IMR-90 (cell line): ENCODE results near the gene ZRANB3. TPM values are rescaled to one million over a fixed set of nuclear protein-coding genes. Genes with fewer than 3 reads are reported as not detected.

Experiments
- ATAC-seq: fragments of 200-7000 bp; cut with Tn5 transposase; 2 replicates; pipeline ENCODE4 v1.9.1; 2020; ENCODE audit warnings: low read depth, mild to moderate bottlenecking, moderate library complexity
- BruUV-seq: library from RNA; stranded (reverse); fragments of 400-500 nt; replicated peaks from 2 replicates; lab custom pipeline; 2021; lab: Mats Ljungman, UMichigan
- CTCF ChIA-PET: fragments of 300-600 bp; formaldehyde crosslinking; extraction: SDS; loops from one replicate; lab custom pipeline; 2021; ENCODE audit warnings: antibody characterized with exemption; lab: Yijun Ruan, JAX
- POLR2A ChIA-PET: fragments of 300-600 bp; sonication (Branson Sonifier 250); formaldehyde crosslinking; loops from one replicate; lab custom pipeline; 2022; ENCODE audit warnings: antibody characterized with exemption; ENCODE audit not compliant: unreplicated experiment; lab: Charles Lee
- DNase-seq: peaks from one replicate; pipeline ENCODE4 v3.0.0; 2013
- H2AFZ ChIP-seq: replicated peaks from 2 replicates; pipeline ENCODE3; 2013; ENCODE audit warnings: low read length, mild to moderate bottlenecking; ENCODE audit not compliant: poor library complexity
- H2AK5ac ChIP-seq: 2 replicates; pipeline ENCODE4 v1.6.1; 2013; ENCODE audit warnings: low read depth, low read length, inconsistent platforms
- H2AK9ac ChIP-seq: replicated peaks from 2 replicates; pipeline ENCODE3; 2013; ENCODE audit warnings: mild to moderate bottlenecking, low read depth, low read length, moderate library complexity; ENCODE audit not compliant: poor library complexity
- H2BK120ac ChIP-seq: 2 replicates; pipeline ENCODE4 v1.6.1; 2013; ENCODE audit warnings: low read depth, low read length, inconsistent platforms
- H2BK15ac ChIP-seq: 3 replicates; pipeline ENCODE4 v1.6.1; 2013; ENCODE audit warnings: low read depth, low read length, inconsistent platforms
- H2BK20ac ChIP-seq: 2 replicates; pipeline ENCODE4 v1.6.1; 2013; ENCODE audit warnings: low read depth, mild to moderate bottlenecking, inconsistent platforms, low read length, moderate library complexity
- H2BK5ac ChIP-seq: 2 replicates; pipeline ENCODE4 v1.6.1; 2013; ENCODE audit warnings: mild to moderate bottlenecking, low read depth, low read length, inconsistent platforms; ENCODE audit not compliant: poor library complexity, severe bottlenecking
- H3K14ac ChIP-seq: replicated peaks from 2 replicates; pipeline ENCODE4 v1.6.1; 2013; ENCODE audit warnings: low read depth, low read length, inconsistent platforms
- H3K18ac ChIP-seq: 2 replicates; pipeline ENCODE4 v1.6.1; 2013; ENCODE audit warnings: low read depth, low read length, control low read depth
- H3K23ac ChIP-seq: 2 replicates; pipeline ENCODE4 v1.6.1; 2013; ENCODE audit warnings: low read depth, low read length, inconsistent platforms
- H3K27ac ChIP-seq: 2 replicates; pipeline ENCODE4 v1.5.1; 2013; ENCODE audit warnings: mild to moderate bottlenecking, control low read depth, low read length; ENCODE audit not compliant: insufficient read depth
- H3K27me3 ChIP-seq: 2 replicates; pipeline ENCODE4 v1.6.1; 2013; ENCODE audit warnings: low read length; ENCODE audit not compliant: control insufficient read depth, insufficient read depth
- H3K36me3 ChIP-seq: 2 replicates; pipeline ENCODE4 v1.6.1; 2013; ENCODE audit warnings: low read length, mixed read lengths; ENCODE audit not compliant: control insufficient read depth, insufficient read depth
- H3K4ac ChIP-seq: 2 replicates; pipeline ENCODE4 v1.6.1; 2013; ENCODE audit warnings: low read depth, low read length, inconsistent platforms
- H3K4me1 ChIP-seq: 2 replicates; pipeline ENCODE4 v1.6.1; 2013; ENCODE audit warnings: low read length, mixed read lengths; ENCODE audit not compliant: control insufficient read depth, insufficient read depth
- H3K4me2 ChIP-seq: 2 replicates; pipeline ENCODE4 v1.6.1; 2013; ENCODE audit warnings: low read depth, mild to moderate bottlenecking, control low read depth, low read length, moderate library complexity
- H3K4me3 ChIP-seq: 2 replicates; pipeline ENCODE4 v1.5.1; 2013; ENCODE audit warnings: low read depth, mild to moderate bottlenecking, control low read depth, low read length, moderate library complexity; ENCODE audit not compliant: insufficient read depth
- H3K56ac ChIP-seq: 2 replicates; pipeline ENCODE4 v1.6.1; 2013; ENCODE audit warnings: low read length, inconsistent platforms; ENCODE audit not compliant: insufficient read depth; ENCODE audit errors: extremely low read depth
- H3K79me1 ChIP-seq, 2 experiments: 2 replicates each; pipeline ENCODE4 v1.6.1; 2013; ENCODE audit warnings: low read length in 2 of 2, inconsistent platforms in 1 of 2, low read depth in 1 of 2
- H3K9ac ChIP-seq: 2 replicates; pipeline ENCODE4 v1.6.1; 2013; ENCODE audit warnings: low read depth, low read length, control low read depth
- H3K9me1 ChIP-seq: 2 replicates; pipeline ENCODE4 v1.6.1; 2013; ENCODE audit warnings: low read length, inconsistent platforms; ENCODE audit not compliant: insufficient read depth
- H3K9me3 ChIP-seq: 2 replicates; pipeline ENCODE4 v1.6.1; 2013; ENCODE audit warnings: low read length; ENCODE audit not compliant: control insufficient read depth, insufficient read depth
- H4K20me1 ChIP-seq: 2 replicates; pipeline ENCODE4 v1.6.1; 2013; ENCODE audit warnings: low read length, inconsistent platforms; ENCODE audit not compliant: insufficient read depth
- H4K5ac ChIP-seq: 2 replicates; pipeline ENCODE4 v1.6.1; 2013; ENCODE audit warnings: mild to moderate bottlenecking, low read depth, low read length, control low read depth
- H4K8ac ChIP-seq, 2 experiments: 2 replicates each; pipeline ENCODE4 v1.6.1; 2013; ENCODE audit warnings: low read depth in 2 of 2, low read length in 2 of 2, control low read depth in 1 of 2, inconsistent platforms in 1 of 2
- H4K91ac ChIP-seq: 2 replicates; pipeline ENCODE4 v1.6.1; 2013; ENCODE audit warnings: low read depth, low read length, inconsistent platforms; ENCODE audit not compliant: insufficient read depth
- CHD1 ChIP-seq: IDR thresholded peaks from 2 replicates; pipeline ENCODE4 v1.6.1; 2012; ENCODE audit warnings: low read depth, low read length, improper control_type of control experiment
- MAFK ChIP-seq: IDR thresholded peaks from 2 replicates; pipeline ENCODE4 v1.6.1; 2012; ENCODE audit warnings: low read depth, low read length, improper control_type of control experiment
- MXI1 ChIP-seq: IDR thresholded peaks from 2 replicates; pipeline ENCODE4 v1.6.1; 2012; ENCODE audit warnings: low read depth, mild to moderate bottlenecking, low read length, moderate library complexity, borderline replicate concordance
- RCOR1 ChIP-seq: IDR thresholded peaks from 2 replicates; pipeline ENCODE4 v1.6.1; 2012; ENCODE audit warnings: mild to moderate bottlenecking, low read length, improper control_type of control experiment; ENCODE audit not compliant: insufficient replicate concordance
- WGBS, 2 experiments: methylation state at CpG; one replicate each; pipeline versions ENCODE4 v1.1.5 to v1.1.7; 2013; ENCODE audit warnings: missing lambda C conversion rate in 2 of 2; ENCODE audit not compliant: insufficient read length in 1 of 2; ENCODE audit errors: extremely low coverage in 2 of 2; 5-methylcytosine and 5-hydroxymethylcytosine counted together
- dilution Hi-C: fragments of 300-500 bp; cut with HindIII; formaldehyde crosslinking; loops from one replicate; pipeline ENCODE4 v1.14.3; 2018; ENCODE audit warnings: low sequenced_read_pairs; ENCODE audit not compliant: unreplicated experiment
- in situ Hi-C: fragments of 300-500 bp; cut with MboI; formaldehyde crosslinking; loops from 3 replicates; pipeline ENCODE4 v1.14.3; 2019; ENCODE audit warnings: low sequenced_read_pairs, inconsistent platforms, mixed read lengths
- intact Hi-C: fragments of 100-400 bp; cut with micrococcal nuclease; formaldehyde crosslinking; loops from 2 replicates; pipeline ENCODE4 v1.10.0; 2022
- polyA plus RNA-seq, 3 experiments: library from polyadenylated mRNA; depleted of rRNA; stranded (reverse); fragments of >200 nt; gene quantifications; 2 replicates each; pipeline ENCODE4 v1.2.3, GENCODE V29; 2012; ENCODE audit warnings: low replicate concordance in 1 of 3
- total RNA-seq: library from RNA; depleted of rRNA; stranded (reverse); fragments of >200 nt; gene quantifications from 2 replicates; pipeline ENCODE4 v1.2.3, GENCODE V29; 2012
- TF ChIP-seq, protein P1 (sequence below): fragments of 150-350 bp; IDR thresholded peaks from 2 replicates; pipeline ENCODE4 v1.6.1; 2017; ENCODE audit warnings: mild to moderate bottlenecking, antibody characterized with exemption, low read length, low read depth

The ZRANB3 gene
- total and polyA plus RNA-seq, 2 of the 4 experiments (the other 2 are of a cell fraction): 3.4 to 9.3 TPM

GRCh38 chr2:135557530-135557929, 26.5 kb upstream of the ZRANB3 start:
- Histone ChIP-seq H2BK15ac (no peak overlapping the region), H3K9me1 (no peaks in the 10 kb centered on the region; the same call in 1 of the 2 replicates), H3K79me1 (peaks cover 18 to 20% of the 10 kb centered on the region in 2 experiments; a peak in 3 of 4 replicates), H3K4me2 (no peak overlapping the region), H3K27me3 (no peaks in the 10 kb centered on the region), H3K4ac (no peak overlapping the region), H3K27ac (no peak overlapping the region), H3K9ac (no peak overlapping the region), H4K20me1 (no peaks in the 10 kb centered on the region; the same call in 1 of the 2 replicates), H4K5ac (no peak overlapping the region), H4K91ac (no peak overlapping the region), H3K36me3 (0 out of 2 replicates have a peak, but pooled peaks cover 3% of the 10 kb centered on the region), H2AK5ac (no peak overlapping the region), H2AK9ac (no peak overlapping the region), H2BK120ac (no peak overlapping the region), H2BK5ac (no peak overlapping the region), H2AFZ (no peak overlapping the region), H3K9me3 (no peaks in the 10 kb centered on the region), H3K14ac (no peak overlapping the region), H3K4me1 (no peaks in the 10 kb centered on the region), H2BK20ac (no peak overlapping the region), H3K18ac (no peak overlapping the region), H3K23ac (no peak overlapping the region), H3K56ac (no peak overlapping the region), H4K8ac (no peak overlapping the region), H3K4me3 (no peak overlapping the region)
- CTCF ChIA-PET: no interaction called here
- intact Hi-C loops: no loop called here
- WGBS, 2 experiments: no CpG with 5 or more reads among the region's 1 CpG
- in situ Hi-C loops: no loop called here
- ATAC-seq: no peak
- BruUV-seq: no TSS peak
- no peak for DNase-seq
- TF ChIP-seq MAFK (no peak), MXI1 (no peak), RCOR1 (no peak), CHD1 (no peak)
- TF ChIP-seq, protein P1, sequence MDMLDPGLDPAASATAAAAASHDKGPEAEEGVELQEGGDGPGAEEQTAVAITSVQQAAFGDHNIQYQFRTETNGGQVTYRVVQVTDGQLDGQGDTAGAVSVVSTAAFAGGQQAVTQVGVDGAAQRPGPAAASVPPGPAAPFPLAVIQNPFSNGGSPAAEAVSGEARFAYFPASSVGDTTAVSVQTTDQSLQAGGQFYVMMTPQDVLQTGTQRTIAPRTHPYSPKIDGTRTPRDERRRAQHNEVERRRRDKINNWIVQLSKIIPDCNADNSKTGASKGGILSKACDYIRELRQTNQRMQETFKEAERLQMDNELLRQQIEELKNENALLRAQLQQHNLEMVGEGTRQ: no peak
- POLR2A ChIA-PET: no interaction called here
- dilution Hi-C loops: no loop called here
